GM23338 (cell line): ENCODE data around the gene SERINC5. TPM values are rescaled to one million over a fixed set of nuclear protein-coding genes. Genes with fewer than 3 reads are reported as not detected.

Experiments
- ATAC-seq: fragments of 200-7000 bp; cut with Tn5 transposase; 3 replicates; pipeline ENCODE4 v1.9.1; 2020
- DNase-seq: peaks from one replicate; pipeline ENCODE4 v3.0.0-alpha.2; 2015; ENCODE audit warnings: low spot score
- H2AFZ ChIP-seq: fragments of 200-600 bp; sonication (generic); 2 replicates; pipeline ENCODE4 v1.8.0; 2016; ENCODE audit warnings: antibody characterized with exemption, mild to moderate bottlenecking, moderate library complexity
- H3F3A ChIP-seq: fragments of 200-600 bp; sonication (generic); replicated peaks from 2 replicates; pipeline ENCODE4 v1.8.0; 2017; ENCODE audit warnings: antibody characterized with exemption, mixed run types, low read depth
- H3K27ac ChIP-seq: fragments of 200-600 bp; sonication (generic); 2 replicates; pipeline ENCODE4 v1.6.1; 2016; ENCODE audit warnings: low read depth
- H3K27me3 ChIP-seq: fragments of 200-600 bp; sonication (generic); 2 replicates; pipeline ENCODE4 v1.8.0; 2016; ENCODE audit warnings: mild to moderate bottlenecking, mixed run types, moderate library complexity; ENCODE audit not compliant: insufficient read depth
- H3K36me3 ChIP-seq: fragments of 200-600 bp; sonication (generic); 2 replicates; pipeline ENCODE4 v1.8.0; 2016; ENCODE audit warnings: mild to moderate bottlenecking; ENCODE audit not compliant: insufficient read depth
- H3K4me1 ChIP-seq: fragments of 200-600 bp; sonication (generic); 2 replicates; pipeline ENCODE4 v1.8.0; 2016; ENCODE audit warnings: mild to moderate bottlenecking, moderate library complexity; ENCODE audit not compliant: insufficient read depth
- H3K4me2 ChIP-seq: fragments of 200-600 bp; sonication (generic); 2 replicates; pipeline ENCODE4 v1.7.1; 2017; ENCODE audit warnings: mixed run types
- H3K4me3 ChIP-seq: fragments of 200-600 bp; sonication (generic); 2 replicates; pipeline ENCODE4 v1.6.1; 2016; ENCODE audit warnings: mixed run types
- H3K79me2 ChIP-seq: fragments of 200-600 bp; sonication (generic); replicated peaks from 2 replicates; pipeline ENCODE4 v1.8.0; 2017; ENCODE audit warnings: mild to moderate bottlenecking; ENCODE audit not compliant: insufficient read depth
- H3K9me2 ChIP-seq: fragments of 200-600 bp; sonication (generic); 2 replicates; pipeline ENCODE4 v1.8.0; 2017; ENCODE audit not compliant: insufficient read depth
- H4K20me1 ChIP-seq: fragments of 200-600 bp; sonication (generic); replicated peaks from 2 replicates; pipeline ENCODE4 v1.8.0; 2017; ENCODE audit warnings: mild to moderate bottlenecking; ENCODE audit not compliant: insufficient read depth
- H3K27ac Mint-ChIP-seq: 2 replicates; pipeline ENCODE4 v1.8.0; 2020; ENCODE audit warnings: inconsistent platforms, mild to moderate bottlenecking, moderate library complexity, mixed read lengths
- H3K27me3 Mint-ChIP-seq: 3 replicates; pipeline ENCODE4 v1.8.0; 2022; ENCODE audit warnings: low read depth, mild to moderate bottlenecking, moderate library complexity, mixed read lengths, inconsistent platforms; ENCODE audit not compliant: insufficient read depth, poor library complexity
- H3K36me3 Mint-ChIP-seq: 3 replicates; pipeline ENCODE4 v1.8.0; 2021; ENCODE audit warnings: low read depth, mild to moderate bottlenecking, inconsistent platforms, moderate library complexity, mixed read lengths
- H3K4me1 Mint-ChIP-seq: 3 replicates; pipeline ENCODE4 v1.8.0; 2020; ENCODE audit warnings: mild to moderate bottlenecking, inconsistent platforms, mixed read lengths
- H3K4me3 Mint-ChIP-seq: 3 replicates; pipeline ENCODE4 v1.8.0; 2021; ENCODE audit warnings: moderate library complexity, mild to moderate bottlenecking, inconsistent platforms, mixed read lengths
- H3K9me3 Mint-ChIP-seq: 3 replicates; pipeline ENCODE4 v1.8.0; 2020; ENCODE audit warnings: moderate library complexity, mild to moderate bottlenecking, inconsistent platforms, mixed read lengths
- EZH2 ChIP-seq: fragments of 200-600 bp; sonication (generic); IDR thresholded peaks from one replicate; pipeline ENCODE4 v1.8.0; 2017; ENCODE audit warnings: antibody characterized with exemption, mild to moderate bottlenecking, low read depth; ENCODE audit not compliant: unreplicated experiment
- EZH2phosphoT487 ChIP-seq: fragments of 200-600 bp; sonication (generic); IDR thresholded peaks from one replicate; pipeline ENCODE4 v1.8.1; 2018; ENCODE audit warnings: antibody characterized with exemption; ENCODE audit not compliant: unreplicated experiment
- NANOG ChIP-seq: IDR thresholded peaks from 2 replicates; pipeline ENCODE4 v1.6.1; 2016; ENCODE audit warnings: antibody characterized with exemption, borderline replicate concordance
- POLR2AphosphoS5 ChIP-seq: IDR thresholded peaks from 2 replicates; pipeline ENCODE4 v1.6.1; 2016; ENCODE audit warnings: antibody characterized with exemption, low read depth
- ZNF114 ChIP-seq: fragments of 250-450 bp; sonication (Bioruptor Pico); IDR thresholded peaks from 2 replicates; pipeline ENCODE4 v1.5.0; 2020; ENCODE audit warnings: mild to moderate bottlenecking, moderate library complexity
- ZNF462 ChIP-seq: fragments of 250-450 bp; sonication (Bioruptor Pico); IDR thresholded peaks from 2 replicates; pipeline ENCODE4 v1.5.0; 2020; ENCODE audit warnings: mild to moderate bottlenecking, moderate library complexity
- polyA plus RNA-seq: library from polyadenylated mRNA; unstranded; fragments of >200 nt; fragmentation: Nextera tagmentation; extraction: Ambion mirVana; gene quantifications from 2 replicates; pipeline ENCODE4 v1.2.1, GENCODE V29; 2016
- total RNA-seq: library from RNA; depleted of rRNA; stranded (reverse); fragments of >200 nt; shearing (Covaris generic); gene quantifications from 2 replicates; pipeline ENCODE4 v1.2.3, GENCODE V29; 2014

SERINC5 gene
- total and polyA plus RNA-seq, 2 experiments from 2014 or later: 34.0 to 107 TPM

GRCh38 chr5:80185095-80185494 is 70.8 kb downstream of the SERINC5 start (continued):
- TF ChIP-seq EZH2 (no peak), ZNF114 (no peak), EZH2phosphoT487 (no peak), POLR2AphosphoS5 (no peak)

- ATAC-seq (peak; percentile 80), DNase-seq (peak; percentile 92)
- Mint-ChIP-seq H3K27me3 (peaks cover 1% of the 10 kb centered on the region), H3K4me3 (peak overlapping the region; percentile 48), H3K27ac (peak overlapping the region; percentile 98), H3K4me1 (peaks cover 76% of the 10 kb centered on the region), H3K36me3 (peaks cover 3% of the 10 kb centered on the region; the same call in 1 of the 3 replicates), H3K9me3 (no peaks in the 10 kb centered on the region; the same call in 2 of the 3 replicates)
- no peaks in the 10 kb centered on the region for H4K20me1 ChIP-seq
- no peaks in the 10 kb centered on the region for H3K27me3 ChIP-seq
- no peak overlapping the region for H2AFZ ChIP-seq
- TF ChIP-seq ZNF462 (CRISPR knock-in tag) (peak; percentile 73; the same call in 1 of the 2 replicates), EZH2phosphoT487 (no peak), NANOG (peak; percentile 50; the same call in 1 of the 2 replicates)
- peak overlapping the region; percentile 72 for H3K4me2 ChIP-seq
- H3F3A ChIP-seq: peaks cover 27% of the 10 kb centered on the region
- H3K9me2 ChIP-seq: no peaks in the 10 kb centered on the region
- peak overlapping the region; percentile 100 for H3K27ac ChIP-seq
- H3K36me3 ChIP-seq: no peaks in the 10 kb centered on the region
- peaks cover 63% of the 10 kb centered on the region for H3K4me1 ChIP-seq
- H3K4me3 ChIP-seq: peak overlapping the region; percentile 34
- peaks cover 62% of the 10 kb centered on the region for H3K79me2 ChIP-seq
Measured at GRCh38 chr5:80184235-80185023, 71.4 kb downstream of the SERINC5 start.
